GM21390 (cell line): ENCODE data around the gene NIPAL4.
"Not testable (repeated sequence)": the region's sequence is repeated elsewhere in the genome, so short reads cannot be mapped to it uniquely, and the experiment has no call there.

Experiments used
- ATAC-seq: cut with Tn5 transposase; IDR thresholded peaks from one replicate; pipeline ENCODE4 v1.9.1; 2021; ENCODE audit not compliant: unreplicated experiment

NIPAL4 gene

DNA sequence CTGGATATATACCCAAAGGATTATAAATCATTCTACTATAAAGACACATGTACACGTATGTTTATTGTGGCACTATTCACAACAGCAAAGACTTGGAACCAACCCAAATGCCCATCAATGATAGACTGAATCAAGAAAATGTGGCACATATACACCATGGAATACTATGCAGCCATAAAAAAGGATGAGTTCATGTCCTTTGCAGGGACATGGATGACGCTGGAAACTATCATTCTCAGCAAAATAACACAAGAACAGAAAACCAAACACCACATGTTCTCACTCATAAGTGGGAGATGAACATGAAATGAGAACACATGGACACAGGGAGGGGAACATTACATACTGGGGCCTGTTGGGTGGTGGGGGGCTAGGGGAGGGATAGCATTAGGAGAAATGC is 22.7 kb downstream of the NIPAL4 start:
- ATAC-seq, result not testable (repeated sequence)

DNA sequence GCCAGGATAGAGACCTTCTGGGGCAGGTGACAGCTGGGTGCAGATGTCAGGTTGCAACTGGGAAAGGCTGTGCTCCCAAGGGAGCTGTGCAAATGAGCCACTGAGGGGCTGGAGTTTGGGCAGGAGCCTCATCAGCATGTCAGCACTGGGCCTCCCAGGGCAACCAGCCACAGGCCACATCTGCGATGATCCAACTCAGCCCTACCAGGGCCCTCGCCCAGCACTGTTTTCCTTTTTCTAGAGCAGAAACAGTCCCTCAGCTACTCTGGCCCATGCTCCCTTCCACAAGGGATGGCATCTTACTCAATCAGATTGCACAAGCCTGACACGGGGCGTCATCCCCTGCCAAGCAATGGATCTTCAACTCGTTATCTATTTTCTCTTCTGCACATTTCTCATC is 24.8 kb downstream of the NIPAL4 start:
- no peak for ATAC-seq

DNA sequence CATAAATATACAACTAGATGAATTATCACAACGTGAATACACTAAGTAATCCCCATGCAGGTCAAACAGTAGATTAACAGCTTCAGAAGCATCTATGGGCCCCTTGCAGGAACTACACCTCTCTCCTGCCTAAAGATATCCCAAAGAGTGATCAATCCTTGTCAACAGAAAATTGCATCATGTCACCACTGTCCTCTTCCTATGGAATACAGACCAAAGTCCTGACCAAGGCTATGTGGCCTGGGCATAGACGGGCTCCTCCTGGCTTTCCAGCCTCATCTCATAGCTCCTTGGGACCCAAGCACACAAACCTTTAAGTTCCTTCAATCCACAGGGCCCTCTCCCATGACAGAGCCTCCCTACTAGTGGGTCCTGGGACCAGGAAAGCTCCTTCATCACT is 25.3 kb downstream of the NIPAL4 start:
- no peak for ATAC-seq

DNA sequence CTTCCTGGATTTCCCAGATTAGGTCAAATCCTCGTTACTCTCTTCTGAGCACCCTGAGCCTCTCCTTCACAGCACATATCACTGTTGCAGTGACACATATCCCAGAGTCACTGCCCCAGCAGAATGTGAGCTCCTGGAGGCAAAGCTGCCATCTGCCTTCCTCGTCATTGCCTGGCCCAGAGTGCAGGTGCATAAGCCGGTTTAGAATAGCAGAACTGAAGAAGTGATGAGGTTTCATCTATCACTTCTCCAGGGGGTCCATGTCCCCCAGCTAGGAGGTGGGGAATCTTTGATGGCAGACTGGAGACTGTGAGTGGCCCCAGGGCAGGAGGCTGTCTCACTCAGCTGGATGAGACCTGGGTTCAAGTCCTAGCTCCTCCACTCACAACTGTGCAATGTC is 25.8 kb downstream of the NIPAL4 start:
- peak; percentile 53 for ATAC-seq

DNA sequence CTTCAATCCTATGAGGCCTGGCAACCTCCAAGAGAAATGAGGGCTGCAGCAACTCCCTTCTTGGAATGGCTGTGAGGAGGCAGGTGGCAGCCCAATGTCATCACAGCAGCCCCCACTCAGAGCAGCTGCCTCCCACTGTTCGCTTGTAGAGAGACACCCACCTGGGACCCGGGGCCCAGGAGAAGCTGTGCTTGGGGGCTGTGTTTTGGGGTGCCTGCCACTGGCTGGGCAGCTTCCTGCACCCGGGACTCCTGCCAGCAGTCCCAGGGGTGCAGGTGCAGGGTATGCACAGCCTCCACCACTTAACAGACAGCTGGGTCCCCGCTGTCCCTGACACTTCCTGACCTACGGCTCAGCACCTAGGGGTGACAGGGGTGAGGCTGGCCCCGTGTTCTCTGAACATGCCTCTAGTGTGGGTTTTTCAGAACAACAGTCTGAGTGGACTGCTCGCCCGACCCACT is 26.2 kb downstream of the NIPAL4 start:
- peak; percentile 58 for ATAC-seq

DNA sequence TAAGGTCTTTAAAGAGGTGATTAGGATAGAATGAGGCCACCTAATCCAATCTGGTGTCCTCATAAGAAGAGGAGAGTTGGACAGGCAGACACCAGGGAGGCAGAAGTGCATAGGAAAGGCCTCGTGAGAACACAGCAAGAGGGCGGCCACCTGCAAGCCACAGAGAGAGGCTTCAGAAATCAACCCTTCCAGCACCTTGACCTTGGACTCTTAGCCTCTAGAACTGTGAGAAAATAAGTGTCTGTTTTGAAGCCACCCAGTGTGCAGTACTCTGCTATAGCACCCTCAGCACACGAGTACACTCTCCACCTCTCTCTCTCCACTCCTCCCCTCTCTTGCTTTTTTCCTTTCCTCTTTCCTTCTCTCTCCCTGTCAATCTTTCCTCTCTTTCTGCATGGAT is 26.8 kb downstream of the NIPAL4 start:
- ATAC-seq, result peak; percentile 31

DNA sequence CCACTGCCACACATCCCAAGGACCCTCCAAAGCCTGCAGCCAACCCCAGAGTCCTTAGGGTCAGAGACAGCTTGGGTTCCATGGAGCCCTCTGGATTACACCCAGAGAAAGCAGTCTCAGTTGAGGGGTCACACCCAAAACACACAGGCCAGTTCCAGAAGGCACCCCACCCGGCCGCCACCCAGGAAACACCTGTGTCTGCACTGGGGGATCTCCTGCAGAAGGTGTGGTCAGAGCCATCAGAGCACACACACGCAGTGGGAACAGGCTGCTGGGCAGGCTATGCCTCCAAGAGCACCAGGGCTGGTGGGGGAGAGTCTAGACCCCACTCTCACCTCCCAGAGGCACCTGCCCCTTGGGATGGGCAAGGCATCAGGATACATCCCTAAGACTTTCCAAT is 27.3 kb downstream of the NIPAL4 start:
- no peak for ATAC-seq

DNA sequence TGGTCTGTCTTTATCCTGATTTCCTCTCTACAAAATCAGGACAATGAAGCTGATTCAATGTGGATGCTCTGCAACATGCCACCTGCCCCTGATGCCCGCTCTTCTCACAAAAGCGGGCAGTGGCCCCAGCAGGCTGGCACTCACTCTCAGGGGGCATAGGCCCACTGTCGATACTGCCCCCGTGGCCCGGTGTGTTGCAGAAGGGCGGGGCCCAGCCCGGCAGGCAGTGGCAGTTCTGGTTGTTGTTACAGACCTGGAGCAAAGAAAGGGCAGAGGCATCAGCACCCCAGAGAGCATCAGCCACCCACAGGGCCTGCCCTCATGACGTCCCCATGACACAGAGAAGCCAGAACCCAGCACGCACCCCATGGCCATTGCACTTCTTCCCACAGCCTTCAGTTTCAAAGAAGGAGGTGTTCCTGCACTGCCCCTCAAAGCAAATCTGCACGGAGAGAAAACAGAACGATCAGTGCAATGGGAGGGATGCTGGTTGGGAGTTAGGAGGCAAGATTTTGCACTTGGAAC is 31.5 kb downstream of the NIPAL4 start:
- no peak for ATAC-seq

DNA sequence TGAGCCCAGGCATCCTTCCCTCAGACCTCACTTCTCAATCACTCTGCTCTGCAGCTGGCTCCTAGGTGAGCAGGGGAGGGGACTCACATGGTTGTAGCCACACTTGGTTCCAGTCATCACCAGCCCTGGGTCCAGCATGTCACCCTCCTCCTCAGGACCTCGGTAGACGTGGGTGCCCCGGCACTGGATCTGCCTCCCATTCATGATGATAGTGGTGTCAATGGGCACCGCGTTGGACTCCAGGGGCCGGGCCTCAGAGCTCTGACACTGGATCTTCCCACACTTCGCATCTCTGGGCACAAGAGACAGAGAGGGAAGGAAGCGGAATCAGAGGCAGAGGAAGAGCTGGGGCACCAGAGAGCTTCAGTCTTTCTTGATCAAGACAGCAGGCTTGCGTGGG is 32.9 kb downstream of the NIPAL4 start:
- no peak for ATAC-seq

DNA sequence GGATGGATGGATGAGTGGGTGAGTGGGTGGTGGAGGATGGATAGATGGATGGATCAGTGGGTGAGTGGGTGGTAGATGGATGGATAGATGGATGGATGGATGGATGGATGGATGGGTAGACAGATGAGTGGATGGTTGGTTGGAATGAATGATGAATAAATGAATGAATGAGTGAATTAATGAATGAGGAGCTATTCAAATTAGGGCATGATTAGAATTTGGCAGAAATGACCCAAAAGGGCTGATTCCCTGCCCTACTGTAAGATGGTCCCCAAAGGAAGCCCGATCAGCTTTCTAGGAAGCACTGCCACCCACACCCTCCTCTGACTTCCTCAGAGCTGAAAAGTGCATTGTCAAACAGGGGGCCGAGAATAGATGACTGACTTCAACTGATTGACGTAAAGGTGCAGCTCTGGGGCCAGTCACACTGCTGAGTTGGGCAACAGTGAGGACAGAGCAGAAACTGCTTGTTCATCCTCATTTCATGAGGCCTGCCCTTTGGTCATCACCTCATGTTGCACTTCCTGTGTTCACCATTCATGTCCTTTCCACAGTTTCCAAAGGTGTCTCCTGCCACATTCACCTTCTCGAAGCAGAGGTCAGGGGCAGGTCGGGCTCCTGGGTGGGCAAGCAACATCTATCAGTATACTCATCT is 34.3 kb downstream of the NIPAL4 start:
- no peak for ATAC-seq

DNA sequence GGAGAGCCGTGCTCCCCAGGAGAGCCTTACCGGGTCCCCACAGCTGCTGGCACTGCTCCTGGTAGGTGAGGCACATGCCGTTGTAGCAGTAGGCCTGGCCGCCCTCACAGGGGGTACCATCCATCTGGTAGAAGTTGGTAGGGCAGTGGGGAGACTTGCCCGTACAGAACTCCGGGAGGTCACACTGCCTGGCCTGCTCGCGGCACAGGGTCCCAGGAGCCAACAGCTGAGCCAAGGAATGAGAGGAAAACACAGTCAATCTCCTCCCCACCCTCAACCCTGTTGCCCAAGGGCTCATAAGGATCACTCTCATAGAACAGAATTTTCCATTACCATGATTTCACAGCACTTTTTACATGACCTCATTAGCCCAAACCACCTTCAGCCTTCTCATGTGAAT is 36.9 kb downstream of the NIPAL4 start:
- ATAC-seq, result no peak

DNA sequence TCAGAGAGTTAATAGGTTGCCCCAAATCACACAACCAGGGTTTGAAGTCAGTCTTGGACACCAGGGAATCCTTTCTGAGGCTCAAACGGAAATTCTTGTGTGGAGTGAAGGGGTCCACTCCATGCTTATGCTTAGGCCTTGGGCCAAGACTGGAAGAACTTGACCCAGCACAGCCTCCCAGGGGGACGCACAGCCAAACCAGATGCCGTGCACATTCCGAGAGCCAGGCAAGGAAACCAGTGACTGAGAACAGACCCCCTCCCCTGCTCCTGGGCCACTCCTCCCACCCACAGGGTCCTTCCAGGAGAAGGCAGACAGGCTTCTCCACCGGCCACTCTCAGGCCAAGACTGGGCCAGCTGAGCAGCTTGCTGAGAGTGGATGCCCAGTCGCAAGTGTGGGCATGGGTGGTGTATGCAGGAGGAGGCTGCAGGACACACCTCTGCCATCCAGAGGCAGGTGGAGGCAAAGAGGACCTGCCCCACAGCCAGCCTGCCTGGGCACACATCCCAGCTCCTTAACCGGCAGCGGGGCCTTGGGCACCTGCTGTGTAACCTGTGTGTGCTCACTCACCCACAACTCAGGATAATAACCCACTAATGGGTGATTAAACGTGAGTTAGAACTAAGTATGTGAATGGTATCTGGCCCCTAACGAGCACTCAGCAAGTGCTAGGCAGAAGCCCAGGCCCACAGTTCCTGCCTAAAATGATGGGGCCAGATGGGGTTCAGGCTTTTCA is 38.0 kb downstream of the NIPAL4 start:
- ATAC-seq, result no peak

DNA sequence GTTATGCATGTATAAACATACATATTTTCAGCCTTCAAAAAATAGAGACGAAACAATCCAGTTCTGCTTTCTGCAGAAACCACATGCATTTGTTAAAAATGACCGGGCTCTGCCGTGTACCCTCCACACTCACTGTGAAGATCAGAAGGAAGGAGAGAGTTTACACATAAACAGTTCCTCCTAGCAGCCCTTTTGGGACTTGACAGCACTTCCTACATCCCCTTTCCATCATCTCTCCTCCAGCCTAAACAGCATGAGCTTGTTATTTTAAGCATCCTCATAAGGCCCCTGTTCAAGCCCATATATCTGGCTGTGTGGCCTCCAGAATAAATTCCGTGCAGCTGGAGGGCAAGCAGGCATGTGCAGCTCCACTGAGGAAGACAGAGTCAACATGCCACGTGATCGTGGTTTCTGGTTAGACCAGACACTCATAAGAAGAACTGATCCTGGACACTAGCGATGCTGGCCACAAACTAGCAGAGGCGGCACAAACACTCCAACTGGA is 42.2 kb downstream of the NIPAL4 start:
- ATAC-seq, result peak; percentile 81

DNA sequence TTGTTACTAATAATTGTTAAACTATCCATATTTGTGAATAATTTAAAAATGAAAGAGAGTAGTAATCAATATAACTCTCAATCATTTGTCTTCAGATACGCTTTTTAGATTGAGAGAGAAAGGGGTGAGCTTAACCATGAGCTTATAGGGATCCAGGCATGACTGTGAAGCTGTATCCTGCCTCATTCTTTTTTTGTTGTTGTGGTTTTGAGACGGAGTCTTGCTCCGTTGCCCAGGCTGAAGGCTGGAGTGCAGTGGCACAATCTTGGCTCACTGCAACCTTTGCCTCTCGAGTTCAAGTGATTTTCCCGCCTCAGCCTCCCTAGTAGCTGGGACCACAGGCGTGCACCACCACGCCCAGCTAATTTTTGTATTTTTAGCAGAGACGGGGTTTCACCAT is 44.0 kb downstream of the NIPAL4 start:
- no peak for ATAC-seq

DNA sequence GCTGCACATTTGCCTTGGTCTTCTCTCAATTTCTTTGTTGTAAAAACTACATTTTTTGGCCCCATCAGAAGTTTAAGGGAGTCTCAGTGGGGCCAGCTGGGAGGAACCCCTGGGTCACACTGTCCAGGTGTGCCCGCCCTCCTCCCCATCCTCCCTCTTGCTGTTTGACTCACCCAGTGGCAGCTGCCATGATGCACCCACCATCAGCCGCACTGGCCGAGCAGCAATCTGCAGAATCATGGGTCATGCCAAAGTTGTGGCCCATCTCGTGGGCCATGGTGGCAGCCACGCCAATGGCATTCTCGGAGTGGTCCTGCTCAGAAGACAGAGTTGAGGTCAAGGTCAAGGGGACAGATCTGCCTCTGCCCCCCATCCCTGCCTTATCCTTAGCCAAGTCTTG is 45.5 kb downstream of the NIPAL4 start:
- ATAC-seq, result no peak

DNA sequence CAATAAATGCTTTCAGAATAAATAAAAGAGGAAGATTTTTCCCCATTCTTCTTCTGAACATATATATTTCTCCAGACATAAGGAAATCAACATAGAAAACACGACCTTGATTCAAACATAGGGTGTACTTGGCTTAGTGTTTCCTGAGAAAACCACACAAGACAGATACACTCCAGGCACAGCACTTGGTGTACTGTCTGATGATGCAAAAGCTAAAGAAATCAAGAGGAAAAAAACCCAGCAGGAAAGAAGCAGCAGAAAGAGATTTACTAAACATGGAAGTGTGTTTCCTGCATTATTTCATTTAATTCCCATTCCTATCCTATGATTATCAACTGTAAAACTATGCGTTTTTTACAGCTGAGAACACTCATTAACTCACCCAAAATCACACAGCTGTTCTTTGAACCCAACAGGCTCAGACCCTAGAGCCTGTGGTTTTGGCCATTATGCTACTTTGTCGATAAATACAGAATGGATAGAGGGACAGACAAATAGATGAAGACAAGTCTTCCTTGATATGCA is 46.1 kb downstream of the NIPAL4 start:
- no peak for ATAC-seq

DNA sequence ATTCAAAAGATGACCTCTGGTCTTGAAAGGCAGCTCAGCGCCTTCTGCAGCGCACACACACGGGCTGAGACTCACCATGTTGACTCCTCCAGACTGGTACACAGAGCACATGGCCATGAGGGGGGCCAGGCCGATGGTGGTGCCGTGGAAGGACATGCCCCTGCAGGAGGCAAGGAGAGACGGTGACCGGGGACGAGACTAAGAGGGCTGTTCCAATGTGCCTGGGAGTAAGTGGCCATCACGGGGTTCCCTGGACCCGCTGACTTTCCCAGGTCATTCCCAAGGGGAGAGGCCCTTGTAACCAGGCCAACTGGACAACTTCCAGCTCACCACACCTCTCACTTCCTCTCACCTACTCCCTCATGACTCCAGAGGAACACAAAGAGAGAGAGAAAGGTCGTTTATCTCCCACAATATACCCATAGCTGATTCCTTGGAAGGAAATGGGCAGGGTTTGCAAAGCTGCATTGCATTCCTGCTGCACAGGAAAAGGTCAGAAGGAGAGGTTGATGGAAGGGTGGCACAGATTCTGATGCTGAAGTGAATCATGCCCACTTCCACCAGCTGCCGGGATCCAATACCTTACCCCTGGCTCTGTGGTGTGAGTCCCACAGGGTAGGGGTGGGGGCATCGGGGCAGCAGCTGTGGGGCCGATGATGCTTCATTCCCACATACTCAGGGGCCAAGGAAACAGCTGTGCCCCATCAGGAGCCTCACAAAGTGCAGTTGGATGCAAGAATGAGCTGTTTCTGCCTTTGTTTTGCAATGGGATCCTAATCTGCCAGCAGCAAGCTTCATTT is 47.2 kb downstream of the NIPAL4 start:
- ATAC-seq, result no peak

DNA sequence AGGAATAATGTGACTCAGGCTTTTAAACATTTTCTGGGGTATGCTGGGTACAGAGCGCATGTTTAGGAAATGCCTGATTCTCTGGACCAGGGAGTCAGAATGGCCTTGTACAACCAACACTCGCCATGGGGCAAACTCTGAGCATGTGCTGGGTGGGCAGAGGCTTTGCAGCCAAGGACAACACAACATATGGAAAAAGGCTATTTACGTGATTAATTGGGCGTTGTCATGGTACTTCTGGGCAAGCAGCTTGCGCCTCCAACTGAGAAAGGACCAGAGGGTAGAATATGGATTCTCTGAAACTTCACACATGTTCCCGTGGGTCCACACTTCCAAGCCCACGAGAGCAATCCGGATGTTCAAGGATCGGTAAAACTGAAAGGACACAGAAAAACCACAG is 49.1 kb downstream of the NIPAL4 start:
- no peak for ATAC-seq

DNA sequence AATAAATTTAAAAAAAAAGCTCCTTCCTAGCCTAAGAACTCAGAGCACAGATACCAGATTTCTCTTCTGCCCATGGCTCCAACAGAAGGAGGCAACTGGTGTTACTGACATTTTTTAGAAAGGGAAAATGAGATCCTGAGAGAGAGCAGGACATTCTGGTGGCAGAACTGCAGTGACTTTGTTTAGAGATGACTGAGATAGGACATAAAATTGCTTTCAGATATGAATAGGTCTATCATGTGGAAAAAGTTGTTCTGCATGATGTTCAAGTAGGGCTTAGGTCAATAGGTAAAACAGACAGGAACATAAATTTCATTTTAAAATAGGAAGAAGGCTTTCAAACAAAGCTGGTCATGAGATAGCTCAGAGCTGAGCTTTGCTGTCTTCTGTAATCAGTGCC is 49.6 kb downstream of the NIPAL4 start:
- no peak for ATAC-seq

DNA sequence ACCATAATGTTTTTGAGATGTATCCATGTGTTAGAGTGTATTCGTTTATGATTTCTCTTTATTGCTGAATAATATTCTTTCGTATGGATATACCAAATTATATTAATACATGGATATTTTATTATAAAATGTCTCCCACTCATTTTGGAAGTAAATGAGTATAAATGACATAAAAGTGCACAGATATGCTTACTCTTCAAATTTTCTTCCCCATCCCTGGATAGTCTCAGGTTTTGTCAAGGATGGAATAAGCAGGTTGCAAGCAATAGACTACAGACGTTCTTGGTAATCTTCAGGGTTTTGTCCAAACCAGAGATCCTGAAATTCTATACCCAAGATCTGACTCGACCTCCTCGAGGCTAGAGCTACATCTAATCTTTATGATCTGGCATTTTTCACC is 50.7 kb downstream of the NIPAL4 start:
- no peak for ATAC-seq
